AG09319 (cell line): ENCODE data around the gene GAS7.
A peak's percentile ranks its signal among the peaks of the same experiment; 100 is the strongest.
"Not testable (repeated sequence)": the region's sequence is repeated elsewhere in the genome, so short reads cannot be mapped to it uniquely, and the experiment has no call there.

ENCODE experiments used
- DNase-seq: peaks from one replicate; pipeline ENCODE4 v3.0.0-alpha.2; 2010; ENCODE audit warnings: low read depth; ENCODE audit errors: extremely low read depth
- CTCF ChIP-seq: IDR thresholded peaks from 2 replicates; pipeline ENCODE4 v1.5.1; 2011; ENCODE audit warnings: low read depth, mild to moderate bottlenecking, inconsistent platforms, low read length, moderate library complexity

Gene GAS7

GRCh38 chr17:9928601-9929333 lies 269.6 kb downstream of the GAS7 start:
- peak; percentile 40 for TF ChIP-seq CTCF
- DNase-seq: peak; percentile 4

- no peak for TF ChIP-seq CTCF
- no peak for DNase-seq
These were observed 272.1 kb downstream of the GAS7 start for GRCh38 chr17:9926150-9926804.

- DNase-seq: no peak
- no peak for TF ChIP-seq CTCF
These were observed 272.9 kb downstream of the GAS7 start for GRCh38 chr17:9925457-9925856.

GRCh38 chr17:9924735-9925191 lies 273.6 kb downstream of the GAS7 start:
- peak; percentile 82 for TF ChIP-seq CTCF
- DNase-seq: peak; percentile 34

GRCh38 chr17:9922012-9922848 lies 276.2 kb downstream of the GAS7 start:
- no peak for DNase-seq
- TF ChIP-seq CTCF: no peak

GRCh38 chr17:9921216-9921615 lies 277.2 kb downstream of the GAS7 start:
- not testable (repeated sequence) for DNase-seq

GRCh38 chr17:9918804-9919352 lies 279.5 kb downstream of the GAS7 start:
- no peak for TF ChIP-seq CTCF
- DNase-seq: no peak
